Right lobe of liver (tissue), 4 donors: ENCODE measurements around the gene PRM2.

Experiments used
- CTCF ChIP-seq, 4 donors: fragments of 200-600 bp in 3 of 4; fragments of 450-650 bp in 1 of 4; IDR thresholded peaks; one replicate each; pipeline versions ENCODE4 v1.5.1 to v1.8.0; 2016 to 2022; ENCODE audit warnings: antibody characterized with exemption in 4 of 4, mild to moderate bottlenecking in 2 of 4
- POLR2A ChIP-seq: fragments of 450-650 bp; IDR thresholded peaks from one replicate; pipeline ENCODE4 v1.6.1; 2017; ENCODE audit warnings: antibody characterized with exemption, mild to moderate bottlenecking
- donor health status: DM: no; HTN: no; CAD: no.
- donor health status: DM: no; HTN: no; CAD: no.
- donor health status: DM: no; HTN: yes; CAD: no.

- TF ChIP-seq POLR2A (no peak), CTCF (IDR thresholded peaks at IDR 0.05) (no peak)
Measured at GRCh38 chr16:11302977-11303376, 26.7 kb upstream of the PRM2 start.
